ENCODE results near the gene RTN3.
"Not testable (repeated sequence)": the region's sequence is repeated elsewhere in the genome, so short reads cannot be mapped to it uniquely, and the experiment has no call there.

RTN3 gene

DNA sequence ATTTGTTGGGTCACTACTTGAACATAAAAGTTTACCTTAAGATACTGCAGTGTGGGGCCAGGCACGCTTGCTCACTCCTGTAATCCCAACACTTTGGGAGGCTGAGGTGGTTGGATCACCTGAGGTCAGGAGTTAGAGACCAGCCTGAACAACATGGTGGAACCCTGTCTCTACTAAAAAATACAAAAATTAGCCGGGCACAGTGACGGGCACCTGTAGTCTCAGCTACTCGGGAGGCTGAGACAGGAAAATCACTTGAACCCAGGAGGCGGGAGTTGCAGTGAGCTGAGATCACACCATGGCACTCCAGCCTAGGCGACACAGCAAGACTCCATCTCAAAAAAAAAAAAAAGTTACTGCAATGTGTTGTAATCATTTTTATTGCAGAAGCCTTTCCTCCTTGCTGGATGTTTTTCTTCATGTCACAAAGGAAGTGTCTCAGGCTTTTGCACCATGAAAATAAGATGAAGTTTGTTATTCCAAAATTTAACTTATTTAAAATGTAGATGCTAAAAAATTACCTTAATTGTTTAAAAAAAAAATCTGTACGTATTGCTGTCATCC is 3.9 kb downstream of the RTN3 start:
- H3K4me1 ChIP-seq (ENCODE audit: control insufficient read depth, insufficient read depth, low read length) = peaks cover 12% of the 10 kb centered on the region
- H3K27me3 ChIP-seq (ENCODE audit: control insufficient read depth, insufficient read depth, low read length); H3K36me3 ChIP-seq (ENCODE audit: control insufficient read depth, insufficient read depth, low read length); H3K4me3 ChIP-seq (ENCODE audit: low read length); H3K9ac ChIP-seq (ENCODE audit: low read length); H3K9me3 ChIP-seq (ENCODE audit: control insufficient read depth, low read length): not testable (repeated sequence)

DNA sequence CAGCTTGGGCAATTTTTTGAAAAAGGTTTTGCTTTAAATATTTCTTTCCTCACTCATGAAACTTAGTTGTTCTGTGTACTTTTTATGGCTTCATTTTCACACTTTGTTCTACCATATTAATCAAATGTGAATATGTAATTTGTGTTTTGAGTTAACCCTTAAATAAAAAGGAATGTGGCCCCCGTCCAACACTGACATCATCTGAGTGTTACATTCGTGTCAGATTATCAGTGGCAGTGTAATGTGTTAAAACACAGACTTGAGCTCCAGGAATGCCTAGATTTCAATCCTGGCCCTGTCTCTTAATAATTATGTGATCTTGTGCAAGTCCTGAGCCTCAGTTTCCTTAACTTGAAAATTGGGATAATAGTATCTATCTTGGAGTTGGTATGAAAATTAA is 5.6 kb downstream of the RTN3 start:
- Histone ChIP-seq H3K27me3 (ENCODE audit: control insufficient read depth, insufficient read depth, low read length) (no peaks in the 10 kb centered on the region), H3K4me1 (ENCODE audit: control insufficient read depth, insufficient read depth, low read length) (peaks cover 4% of the 10 kb centered on the region), H3K9ac (ENCODE audit: low read length) (no peak overlapping the region), H3K4me3 (ENCODE audit: low read length) (no peak overlapping the region), H3K9me3 (ENCODE audit: control insufficient read depth, low read length) (no peaks in the 10 kb centered on the region), H3K36me3 (ENCODE audit: control insufficient read depth, insufficient read depth, low read length) (no peaks in the 10 kb centered on the region)

DNA sequence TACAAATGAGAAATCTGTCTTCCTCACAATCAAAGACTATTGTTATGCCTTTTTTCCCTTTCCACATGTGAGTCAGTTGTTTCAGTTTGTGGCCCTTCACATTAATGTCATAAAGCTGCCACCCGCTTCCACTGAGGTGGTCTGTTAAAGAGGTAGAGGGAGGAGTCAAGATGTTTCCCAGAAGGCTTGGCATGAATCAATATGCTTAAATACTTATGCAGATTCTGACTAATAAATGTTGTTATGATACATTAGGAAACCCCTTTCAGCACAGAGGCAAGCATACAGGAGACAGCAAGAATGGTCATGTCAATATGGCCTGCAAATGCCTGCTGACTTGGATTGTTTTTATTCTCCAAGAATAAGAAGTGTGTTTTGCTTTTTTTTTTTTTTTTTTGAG is 6.5 kb downstream of the RTN3 start:
- no peak overlapping the region for H3K4me3 ChIP-seq (ENCODE audit: low read length)
- no peaks in the 10 kb centered on the region for H3K9me3 ChIP-seq (ENCODE audit: control insufficient read depth, low read length)
- H3K36me3 ChIP-seq (ENCODE audit: control insufficient read depth, insufficient read depth, low read length) = no peaks in the 10 kb centered on the region
- no peaks in the 10 kb centered on the region for H3K27me3 ChIP-seq (ENCODE audit: control insufficient read depth, insufficient read depth, low read length)
- no peaks in the 10 kb centered on the region for H3K4me1 ChIP-seq (ENCODE audit: control insufficient read depth, insufficient read depth, low read length)
- no peak overlapping the region for H3K9ac ChIP-seq (ENCODE audit: low read length)

DNA sequence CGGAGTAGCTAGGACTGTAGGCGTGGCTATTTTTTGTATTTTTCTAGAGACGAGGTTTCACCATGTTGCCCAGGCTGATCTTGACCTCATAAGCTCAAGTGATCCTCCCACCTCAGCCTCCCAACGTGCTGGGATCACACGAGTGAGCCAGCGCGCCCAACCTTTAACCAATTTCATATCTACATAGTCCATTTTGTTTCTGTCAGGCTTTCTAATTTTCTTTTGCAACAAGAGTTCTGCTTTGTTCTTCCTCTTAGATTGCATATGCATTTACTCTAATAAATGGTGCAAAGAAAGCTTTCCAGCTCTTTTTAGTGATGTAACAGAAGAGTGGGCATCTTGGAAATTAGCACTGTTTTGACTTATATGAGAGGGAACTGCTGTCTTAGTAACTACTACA is 13.3 kb downstream of the RTN3 start:
- no peak overlapping the region for H3K4me3 ChIP-seq (ENCODE audit: low read length)
- H3K36me3 ChIP-seq (ENCODE audit: control insufficient read depth, insufficient read depth, low read length) = no peaks in the 10 kb centered on the region
- no peaks in the 10 kb centered on the region for H3K27me3 ChIP-seq (ENCODE audit: control insufficient read depth, insufficient read depth, low read length)
- H3K9ac ChIP-seq (ENCODE audit: low read length) = no peak overlapping the region
- H3K9me3 ChIP-seq (ENCODE audit: control insufficient read depth, low read length) = no peaks in the 10 kb centered on the region
- no peaks in the 10 kb centered on the region for H3K4me1 ChIP-seq (ENCODE audit: control insufficient read depth, insufficient read depth, low read length)

DNA sequence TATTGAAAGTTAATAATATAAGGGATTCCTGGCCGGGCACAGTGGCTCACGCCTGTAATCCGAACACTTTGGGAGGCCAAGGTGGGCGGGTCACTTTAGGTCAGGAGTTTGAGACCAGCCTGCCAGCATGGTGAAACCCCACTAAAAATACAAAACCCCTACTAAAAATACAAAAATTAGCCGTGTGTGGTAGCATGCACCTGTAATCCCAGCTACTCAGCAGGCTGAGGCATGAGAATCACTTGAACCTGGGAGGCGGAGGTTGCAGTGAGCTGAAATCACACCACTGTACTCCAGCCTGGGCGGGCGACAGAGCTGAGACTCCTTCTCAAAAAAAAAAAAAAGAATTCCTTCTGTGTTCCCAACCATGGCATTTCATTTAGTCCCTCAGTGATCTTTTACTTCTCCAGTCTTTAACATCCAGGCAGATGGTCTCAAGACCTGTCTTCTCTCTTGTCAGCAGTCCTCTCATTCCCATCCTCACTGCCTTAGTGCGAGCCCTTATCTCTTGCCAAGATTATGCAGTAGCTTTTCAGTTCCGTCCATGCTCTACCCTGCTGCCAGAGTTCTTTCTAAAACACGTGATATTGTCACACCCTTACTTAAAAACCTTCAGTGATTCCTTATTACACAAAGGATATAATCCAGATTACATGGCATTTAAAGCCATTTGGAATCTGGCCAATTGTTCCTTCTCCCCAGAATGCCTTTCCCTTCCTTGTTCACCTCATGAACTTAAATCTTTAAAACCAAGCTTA is 17.9 kb downstream of the RTN3 start:
- Histone ChIP-seq H3K4me1 (ENCODE audit: control insufficient read depth, insufficient read depth, low read length) (no peaks in the 10 kb centered on the region), H3K4me3 (ENCODE audit: low read length) (no peak overlapping the region), H3K9me3 (ENCODE audit: control insufficient read depth, low read length) (no peaks in the 10 kb centered on the region), H3K27me3 (ENCODE audit: control insufficient read depth, insufficient read depth, low read length) (no peaks in the 10 kb centered on the region), H3K9ac (ENCODE audit: low read length) (no peak overlapping the region), H3K36me3 (ENCODE audit: control insufficient read depth, insufficient read depth, low read length) (no peaks in the 10 kb centered on the region)

DNA sequence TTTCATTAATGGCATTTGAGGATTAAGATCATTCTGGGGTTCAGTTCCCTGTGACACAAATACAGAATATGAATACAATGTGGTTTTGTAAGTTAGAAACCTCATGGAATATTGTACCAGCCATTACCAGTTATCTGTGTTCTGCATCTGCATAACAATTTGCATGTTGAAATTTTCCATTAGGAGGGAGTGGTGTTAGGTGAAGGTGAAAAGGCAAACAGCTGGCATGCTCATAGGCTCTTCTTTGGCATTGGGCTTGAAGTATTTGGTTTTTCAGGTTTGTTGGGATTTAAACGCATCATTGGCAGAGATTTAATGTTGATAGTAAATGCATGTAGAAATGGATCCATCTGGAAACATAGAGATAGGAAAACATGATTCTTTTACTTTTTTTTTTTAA is 18.6 kb downstream of the RTN3 start:
- no peaks in the 10 kb centered on the region for H3K4me1 ChIP-seq (ENCODE audit: control insufficient read depth, insufficient read depth, low read length)

DNA sequence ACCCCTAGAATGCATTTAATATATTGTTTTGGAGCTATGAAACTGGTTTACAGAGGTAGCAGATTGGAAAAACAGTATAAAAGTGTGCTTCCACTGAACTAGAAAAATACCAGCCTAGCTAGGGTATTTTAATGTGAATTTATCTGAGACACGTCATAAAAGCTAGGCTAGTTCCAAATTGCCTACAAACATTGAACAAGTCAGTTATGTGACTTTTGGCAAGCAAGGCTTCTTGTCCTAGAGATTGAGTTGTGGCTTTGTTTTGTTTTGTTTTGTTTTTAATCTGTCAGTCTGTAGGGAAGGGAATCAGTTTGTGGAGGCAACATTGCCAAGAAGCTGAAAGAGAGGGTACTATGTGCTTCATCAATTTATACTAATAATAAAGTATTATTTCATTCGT is 24.2 kb downstream of the RTN3 start:
- no peaks in the 10 kb centered on the region for H3K27me3 ChIP-seq (ENCODE audit: control insufficient read depth, insufficient read depth, low read length)
- no peaks in the 10 kb centered on the region for H3K4me1 ChIP-seq (ENCODE audit: control insufficient read depth, insufficient read depth, low read length)
- H3K36me3 ChIP-seq (ENCODE audit: control insufficient read depth, insufficient read depth, low read length) = no peaks in the 10 kb centered on the region
- H3K9me3 ChIP-seq (ENCODE audit: control insufficient read depth, low read length) = no peaks in the 10 kb centered on the region
- H3K4me3 ChIP-seq (ENCODE audit: low read length) = no peak overlapping the region
- H3K9ac ChIP-seq (ENCODE audit: low read length) = no peak overlapping the region

More for the DNA sequence above, 18.6 kb downstream of the RTN3 start:
- Histone ChIP-seq H3K4me3 (ENCODE audit: low read length) (no peak overlapping the region), H3K9me3 (ENCODE audit: control insufficient read depth, low read length) (no peaks in the 10 kb centered on the region), H3K27me3 (ENCODE audit: control insufficient read depth, insufficient read depth, low read length) (no peaks in the 10 kb centered on the region), H3K9ac (ENCODE audit: low read length) (no peak overlapping the region), H3K36me3 (ENCODE audit: control insufficient read depth, insufficient read depth, low read length) (no peaks in the 10 kb centered on the region)

DNA sequence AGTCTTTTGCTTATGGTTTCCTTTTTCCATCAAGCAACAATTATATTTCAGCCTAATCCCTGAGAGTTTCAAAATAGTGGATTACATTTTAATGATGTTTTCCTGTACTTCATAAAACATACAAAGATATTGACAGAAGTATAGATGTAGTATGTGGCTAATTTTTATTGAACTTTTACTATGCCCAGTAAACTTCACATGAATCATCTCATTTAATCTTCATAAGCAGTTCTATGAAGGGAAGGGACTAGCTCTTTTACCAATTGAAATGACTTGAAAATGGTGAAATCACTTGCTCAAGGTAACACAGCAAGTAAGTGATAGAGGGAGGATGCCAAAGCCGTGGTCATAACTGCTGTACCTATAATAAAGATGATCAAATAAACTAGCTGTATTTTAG is 27.5 kb downstream of the RTN3 start:
- no peak overlapping the region for H3K4me3 ChIP-seq (ENCODE audit: low read length)
- no peaks in the 10 kb centered on the region for H3K36me3 ChIP-seq (ENCODE audit: control insufficient read depth, insufficient read depth, low read length)
- H3K27me3 ChIP-seq (ENCODE audit: control insufficient read depth, insufficient read depth, low read length) = no peaks in the 10 kb centered on the region
- H3K4me1 ChIP-seq (ENCODE audit: control insufficient read depth, insufficient read depth, low read length) = no peaks in the 10 kb centered on the region
- H3K9ac ChIP-seq (ENCODE audit: low read length) = no peak overlapping the region
- H3K9me3 ChIP-seq (ENCODE audit: control insufficient read depth, low read length) = no peaks in the 10 kb centered on the region

DNA sequence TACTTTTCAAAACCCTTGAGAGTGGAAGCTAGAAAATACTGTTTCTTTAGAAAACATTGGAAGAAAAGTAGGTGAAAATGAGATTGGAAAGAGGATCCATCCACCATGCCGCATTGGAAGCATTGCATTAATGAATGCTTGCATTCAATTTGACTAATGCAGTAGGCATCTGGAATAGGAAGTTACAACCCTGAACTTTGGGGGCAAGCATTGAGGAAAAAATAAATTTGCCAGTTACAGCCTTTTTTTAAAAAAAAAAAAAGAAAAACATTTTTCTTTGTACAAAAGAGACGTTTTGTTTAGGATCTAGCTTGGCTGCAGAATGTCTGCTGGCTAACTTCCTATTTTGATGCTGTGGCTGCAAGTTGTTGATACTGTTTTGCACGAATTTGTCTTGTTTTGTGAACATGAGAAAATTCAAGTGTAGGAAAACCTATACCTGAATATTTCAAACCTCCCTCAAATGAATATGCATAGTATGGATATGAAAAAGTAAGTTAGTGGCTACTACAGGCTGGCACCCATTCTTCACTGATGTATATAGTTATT is 28.1 kb downstream of the RTN3 start:
- H3K4me3 ChIP-seq (ENCODE audit: low read length) = no peak overlapping the region
- H3K27me3 ChIP-seq (ENCODE audit: control insufficient read depth, insufficient read depth, low read length) = no peaks in the 10 kb centered on the region
- no peaks in the 10 kb centered on the region for H3K9me3 ChIP-seq (ENCODE audit: control insufficient read depth, low read length)
- no peak overlapping the region for H3K9ac ChIP-seq (ENCODE audit: low read length)
- no peaks in the 10 kb centered on the region for H3K4me1 ChIP-seq (ENCODE audit: control insufficient read depth, insufficient read depth, low read length)
- no peaks in the 10 kb centered on the region for H3K36me3 ChIP-seq (ENCODE audit: control insufficient read depth, insufficient read depth, low read length)

DNA sequence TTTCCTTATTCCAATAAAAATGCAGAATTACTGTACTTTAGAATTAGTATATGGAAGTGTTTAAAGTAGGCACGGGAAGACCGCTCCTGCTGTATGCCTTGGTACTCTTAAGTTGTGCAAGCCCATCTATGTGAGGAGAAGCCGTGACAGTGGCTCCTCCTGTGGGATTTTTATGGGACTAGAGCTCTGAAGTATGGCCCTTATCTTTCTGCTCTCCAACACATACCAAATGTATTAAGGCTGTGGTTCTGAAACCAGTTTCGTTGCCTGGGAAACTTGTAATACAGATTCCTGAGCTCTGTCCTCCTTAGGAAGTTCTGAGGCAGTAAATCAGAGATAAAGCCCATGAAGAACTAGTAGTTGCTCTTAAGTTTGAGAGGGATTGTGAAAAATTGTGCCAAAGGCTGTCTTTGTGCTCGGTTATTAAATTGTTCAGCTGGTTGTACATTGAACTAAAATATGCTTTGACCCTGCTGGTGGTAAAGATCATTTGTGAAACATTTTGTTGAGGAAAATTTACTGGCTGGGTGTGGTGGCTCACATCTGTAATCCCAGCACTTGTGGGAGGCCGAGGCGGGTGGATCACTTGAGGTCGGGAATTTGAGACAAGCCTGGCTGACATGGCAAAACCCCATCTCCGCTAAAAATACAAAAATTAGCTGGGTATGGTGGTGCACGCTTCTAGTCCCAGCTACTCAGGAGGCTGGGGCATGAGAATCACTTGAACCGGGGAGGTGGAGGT is 29.3 kb downstream of the RTN3 start:
- no peaks in the 10 kb centered on the region for H3K27me3 ChIP-seq (ENCODE audit: control insufficient read depth, insufficient read depth, low read length)
- no peaks in the 10 kb centered on the region for H3K9me3 ChIP-seq (ENCODE audit: control insufficient read depth, low read length)
- H3K4me1 ChIP-seq (ENCODE audit: control insufficient read depth, insufficient read depth, low read length) = no peaks in the 10 kb centered on the region
- H3K36me3 ChIP-seq (ENCODE audit: control insufficient read depth, insufficient read depth, low read length) = no peaks in the 10 kb centered on the region
- no peak overlapping the region for H3K9ac ChIP-seq (ENCODE audit: low read length)
- H3K4me3 ChIP-seq (ENCODE audit: low read length) = no peak overlapping the region

DNA sequence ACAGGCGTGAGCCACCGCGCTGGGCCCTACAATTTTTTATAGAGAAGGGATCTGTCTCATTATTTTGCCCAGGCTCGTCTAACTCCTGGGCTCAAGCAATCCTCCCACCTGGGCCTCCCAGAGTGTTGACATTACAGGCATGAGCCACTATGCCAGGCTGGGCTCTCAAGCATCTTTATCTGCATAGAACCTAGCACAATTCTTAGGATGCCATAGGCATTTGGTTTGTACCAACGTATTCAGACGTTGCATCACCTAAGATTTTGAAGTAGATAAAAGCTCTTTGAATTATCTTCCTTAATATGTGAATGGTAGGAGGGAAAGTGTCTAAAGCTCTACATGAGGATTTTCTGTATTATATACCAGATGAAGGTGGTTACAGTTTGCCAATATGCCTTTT is 30.5 kb downstream of the RTN3 start:
- no peak overlapping the region for H3K4me3 ChIP-seq (ENCODE audit: low read length)
- H3K4me1 ChIP-seq (ENCODE audit: control insufficient read depth, insufficient read depth, low read length) = no peaks in the 10 kb centered on the region
- H3K27me3 ChIP-seq (ENCODE audit: control insufficient read depth, insufficient read depth, low read length) = no peaks in the 10 kb centered on the region
- H3K9ac ChIP-seq (ENCODE audit: low read length) = no peak overlapping the region
- no peaks in the 10 kb centered on the region for H3K36me3 ChIP-seq (ENCODE audit: control insufficient read depth, insufficient read depth, low read length)
- no peaks in the 10 kb centered on the region for H3K9me3 ChIP-seq (ENCODE audit: control insufficient read depth, low read length)

DNA sequence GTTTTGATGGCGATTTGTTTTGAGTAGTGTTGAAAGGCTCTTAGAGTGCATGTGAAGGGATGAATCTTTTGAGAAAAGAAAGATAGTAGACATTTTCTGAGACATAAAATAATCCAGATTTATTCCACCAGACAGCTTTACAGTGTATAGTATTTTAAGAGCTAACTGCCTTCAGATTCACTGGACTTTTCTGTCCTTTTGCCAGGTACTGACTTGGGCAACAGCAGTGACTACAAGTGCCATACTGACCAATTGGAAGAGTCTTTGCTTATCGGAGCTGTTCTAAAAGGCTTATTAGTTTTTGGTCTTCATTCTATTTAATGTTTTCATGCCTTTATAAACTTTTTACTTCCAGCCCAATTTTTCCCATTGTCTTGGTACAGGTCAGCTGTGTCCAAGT is 32.5 kb downstream of the RTN3 start:
- no peaks in the 10 kb centered on the region for H3K4me1 ChIP-seq (ENCODE audit: control insufficient read depth, insufficient read depth, low read length)
- H3K4me3 ChIP-seq (ENCODE audit: low read length) = no peak overlapping the region
- no peaks in the 10 kb centered on the region for H3K36me3 ChIP-seq (ENCODE audit: control insufficient read depth, insufficient read depth, low read length)
- H3K9me3 ChIP-seq (ENCODE audit: control insufficient read depth, low read length) = no peaks in the 10 kb centered on the region
- H3K9ac ChIP-seq (ENCODE audit: low read length) = no peak overlapping the region
- no peaks in the 10 kb centered on the region for H3K27me3 ChIP-seq (ENCODE audit: control insufficient read depth, insufficient read depth, low read length)

Measured in mucosa of stomach (tissue), 1 donor.